A549 (cell line): ENCODE results near the gene COQ5.

Experiments
- BHLHE40 ChIP-seq: IDR thresholded peaks from 2 replicates; pipeline ENCODE4 v1.6.1; 2012; ENCODE audit warnings: low read depth, low read length, inconsistent platforms
- CBX8 ChIP-seq: fragments of 200-600 bp; sonication (generic); IDR thresholded peaks from 2 replicates; pipeline ENCODE4 v1.6.1; 2016
- CEBPB ChIP-seq, 2 experiments: fragments of >200 bp in 1 of 2; sonication (Bioruptor Twin) in 1 of 2; formaldehyde crosslinking in 1 of 2; IDR thresholded peaks; 2 replicates each; pipeline ENCODE4 v1.6.1; 2012 to 2016
- MYC ChIP-seq: IDR thresholded peaks from 2 replicates; pipeline ENCODE4 v1.6.1; 2012; ENCODE audit warnings: mild to moderate bottlenecking, inconsistent platforms, low read length, improper control_type of control experiment, borderline replicate concordance
- POLR2A ChIP-seq: IDR thresholded peaks from 2 replicates; pipeline ENCODE4 v1.6.1; 2012; ENCODE audit warnings: mild to moderate bottlenecking, low read length
- POLR2AphosphoS2 ChIP-seq: conservative IDR thresholded peaks from 2 replicates; pipeline ENCODE4 v1.6.1; 2012; ENCODE audit warnings: low read length, improper control_type of control experiment, inconsistent platforms
- SMC3 ChIP-seq: fragments of >200 bp; sonication (Bioruptor Twin); formaldehyde crosslinking; IDR thresholded peaks from 3 replicates; pipeline ENCODE4 v1.6.1; 2018; ENCODE audit warnings: inconsistent platforms
- TF ChIP-seq, protein P1 (sequence below): IDR thresholded peaks from 2 replicates; pipeline ENCODE4 v1.6.1; 2012; ENCODE audit warnings: low read depth, borderline replicate concordance
- TF ChIP-seq, protein P2 (sequence below): fragments of 150-350 bp; IDR thresholded peaks from 2 replicates; pipeline ENCODE4 v1.6.1; 2014; ENCODE audit warnings: low read depth, mild to moderate bottlenecking, low read length
- TF ChIP-seq, protein P3 (sequence below): fragments of >200 bp; sonication (Bioruptor Twin); formaldehyde crosslinking; IDR thresholded peaks from 3 replicates; pipeline ENCODE4 v1.5.1; 2016
- TF ChIP-seq, protein P4 (sequence below): fragments of 450-650 bp; IDR thresholded peaks from 2 replicates; pipeline ENCODE4 v1.6.1; 2014; ENCODE audit warnings: antibody characterized with exemption

DNA sequence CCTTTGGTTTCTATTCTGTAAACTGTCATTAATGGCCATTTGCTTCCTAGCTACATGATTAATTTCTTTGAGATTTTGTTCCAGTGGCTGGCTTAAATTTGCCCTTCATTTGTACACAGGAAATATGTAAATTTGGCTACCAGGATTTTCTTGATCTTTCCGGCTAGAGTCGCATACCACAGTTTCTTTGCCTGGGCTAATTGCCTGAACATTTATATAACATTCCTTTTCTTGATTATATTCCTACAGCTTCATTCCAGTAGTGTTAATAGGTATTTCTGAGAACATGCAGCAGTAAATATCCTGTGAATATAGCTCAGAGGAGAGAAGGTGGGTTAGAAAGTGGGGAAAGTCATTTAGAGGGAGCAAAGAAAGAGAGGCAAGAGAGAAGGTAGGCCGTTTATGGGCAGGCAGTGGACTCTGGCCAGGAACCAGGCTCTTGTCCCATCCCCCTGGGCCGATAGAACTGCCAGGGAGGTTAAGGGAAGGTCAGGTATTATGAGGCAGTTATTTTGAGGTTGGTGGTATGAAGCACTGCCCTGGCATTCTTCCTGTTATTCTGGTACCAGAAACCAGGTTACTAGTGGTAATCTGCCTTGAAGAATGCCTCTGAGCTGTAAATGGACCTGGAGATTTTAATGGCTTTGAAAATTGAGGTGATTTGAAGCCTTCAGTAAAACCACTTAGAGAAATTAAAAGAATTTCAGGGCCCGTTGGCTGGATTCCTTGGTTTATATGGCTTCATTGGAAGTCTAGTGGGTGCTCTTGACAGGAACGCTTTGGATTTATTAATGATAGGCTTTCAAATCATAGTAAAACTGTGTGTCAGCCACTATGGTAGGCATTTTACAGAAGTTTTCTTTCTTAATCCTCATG lies 9.6 kb upstream of the COQ5 start:
- TF ChIP-seq MYC (no peak), BHLHE40 (no peak), SMC3 (no peak), POLR2AphosphoS2 (no peak), CBX8 (no peak), CEBPB (IDR thresholded peaks at IDR 0.05) (no peak), POLR2A (no peak)
- TF ChIP-seq, protein P1, sequence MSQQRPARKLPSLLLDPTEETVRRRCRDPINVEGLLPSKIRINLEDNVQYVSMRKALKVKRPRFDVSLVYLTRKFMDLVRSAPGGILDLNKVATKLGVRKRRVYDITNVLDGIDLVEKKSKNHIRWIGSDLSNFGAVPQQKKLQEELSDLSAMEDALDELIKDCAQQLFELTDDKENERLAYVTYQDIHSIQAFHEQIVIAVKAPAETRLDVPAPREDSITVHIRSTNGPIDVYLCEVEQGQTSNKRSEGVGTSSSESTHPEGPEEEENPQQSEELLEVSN: no peak
- TF ChIP-seq, protein P2, sequence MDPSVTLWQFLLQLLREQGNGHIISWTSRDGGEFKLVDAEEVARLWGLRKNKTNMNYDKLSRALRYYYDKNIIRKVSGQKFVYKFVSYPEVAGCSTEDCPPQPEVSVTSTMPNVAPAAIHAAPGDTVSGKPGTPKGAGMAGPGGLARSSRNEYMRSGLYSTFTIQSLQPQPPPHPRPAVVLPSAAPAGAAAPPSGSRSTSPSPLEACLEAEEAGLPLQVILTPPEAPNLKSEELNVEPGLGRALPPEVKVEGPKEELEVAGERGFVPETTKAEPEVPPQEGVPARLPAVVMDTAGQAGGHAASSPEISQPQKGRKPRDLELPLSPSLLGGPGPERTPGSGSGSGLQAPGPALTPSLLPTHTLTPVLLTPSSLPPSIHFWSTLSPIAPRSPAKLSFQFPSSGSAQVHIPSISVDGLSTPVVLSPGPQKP: no peak
- TF ChIP-seq, protein P3, sequence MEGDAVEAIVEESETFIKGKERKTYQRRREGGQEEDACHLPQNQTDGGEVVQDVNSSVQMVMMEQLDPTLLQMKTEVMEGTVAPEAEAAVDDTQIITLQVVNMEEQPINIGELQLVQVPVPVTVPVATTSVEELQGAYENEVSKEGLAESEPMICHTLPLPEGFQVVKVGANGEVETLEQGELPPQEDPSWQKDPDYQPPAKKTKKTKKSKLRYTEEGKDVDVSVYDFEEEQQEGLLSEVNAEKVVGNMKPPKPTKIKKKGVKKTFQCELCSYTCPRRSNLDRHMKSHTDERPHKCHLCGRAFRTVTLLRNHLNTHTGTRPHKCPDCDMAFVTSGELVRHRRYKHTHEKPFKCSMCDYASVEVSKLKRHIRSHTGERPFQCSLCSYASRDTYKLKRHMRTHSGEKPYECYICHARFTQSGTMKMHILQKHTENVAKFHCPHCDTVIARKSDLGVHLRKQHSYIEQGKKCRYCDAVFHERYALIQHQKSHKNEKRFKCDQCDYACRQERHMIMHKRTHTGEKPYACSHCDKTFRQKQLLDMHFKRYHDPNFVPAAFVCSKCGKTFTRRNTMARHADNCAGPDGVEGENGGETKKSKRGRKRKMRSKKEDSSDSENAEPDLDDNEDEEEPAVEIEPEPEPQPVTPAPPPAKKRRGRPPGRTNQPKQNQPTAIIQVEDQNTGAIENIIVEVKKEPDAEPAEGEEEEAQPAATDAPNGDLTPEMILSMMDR: no peak
- TF ChIP-seq, protein P4, sequence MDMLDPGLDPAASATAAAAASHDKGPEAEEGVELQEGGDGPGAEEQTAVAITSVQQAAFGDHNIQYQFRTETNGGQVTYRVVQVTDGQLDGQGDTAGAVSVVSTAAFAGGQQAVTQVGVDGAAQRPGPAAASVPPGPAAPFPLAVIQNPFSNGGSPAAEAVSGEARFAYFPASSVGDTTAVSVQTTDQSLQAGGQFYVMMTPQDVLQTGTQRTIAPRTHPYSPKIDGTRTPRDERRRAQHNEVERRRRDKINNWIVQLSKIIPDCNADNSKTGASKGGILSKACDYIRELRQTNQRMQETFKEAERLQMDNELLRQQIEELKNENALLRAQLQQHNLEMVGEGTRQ: no peak
